ENCODE data around the gene INF2. TPM values are rescaled to one million over a fixed set of nuclear protein-coding genes. Genes with fewer than 3 reads are reported as not detected.

INF2 gene
- total RNA-seq, 1 donor from 2014 or later: 14.6 TPM

Small RNA genes lying within 50 kb of the gene (small RNA-seq; reads per million reads assigned to genes)
- gene MIR4710: not detected

Other genes starting within 250 kb of the INF2 start
- 3.7 TPM for gene C14orf180, start 109.9 kb upstream of the INF2 start, total RNA-seq
- 1.0 TPM for gene TMEM179, start 84.8 kb upstream of the INF2 start, total RNA-seq
- 89.8 TPM for gene ADSS1, start 34.6 kb downstream of the INF2 start, total RNA-seq
- gene SIVA1, start 63.5 kb downstream of the INF2 start, total RNA-seq: 51.7 TPM
- 151 TPM for gene AKT1, start 106.1 kb downstream of the INF2 start, total RNA-seq
- 3.7 TPM for gene ZBTB42, start 111.5 kb downstream of the INF2 start, total RNA-seq
- gene CEP170B, start 175.7 kb downstream of the INF2 start, total RNA-seq: 1.6 TPM
- gene PLD4, start 235.3 kb downstream of the INF2 start, total RNA-seq: 7.8 TPM